SH-SY5Y (cell line): Measurements from ENCODE around the gene LDLRAD2.

ENCODE experiments used
- GATA2 ChIP-seq: IDR thresholded peaks from 2 replicates; pipeline ENCODE4 v1.6.1; 2011; ENCODE audit warnings: mild to moderate bottlenecking, low read depth, low read length
- GATA3 ChIP-seq: IDR thresholded peaks from 2 replicates; pipeline ENCODE4 v1.6.1; 2011; ENCODE audit warnings: low read depth, mild to moderate bottlenecking, low read length, moderate library complexity

DNA sequence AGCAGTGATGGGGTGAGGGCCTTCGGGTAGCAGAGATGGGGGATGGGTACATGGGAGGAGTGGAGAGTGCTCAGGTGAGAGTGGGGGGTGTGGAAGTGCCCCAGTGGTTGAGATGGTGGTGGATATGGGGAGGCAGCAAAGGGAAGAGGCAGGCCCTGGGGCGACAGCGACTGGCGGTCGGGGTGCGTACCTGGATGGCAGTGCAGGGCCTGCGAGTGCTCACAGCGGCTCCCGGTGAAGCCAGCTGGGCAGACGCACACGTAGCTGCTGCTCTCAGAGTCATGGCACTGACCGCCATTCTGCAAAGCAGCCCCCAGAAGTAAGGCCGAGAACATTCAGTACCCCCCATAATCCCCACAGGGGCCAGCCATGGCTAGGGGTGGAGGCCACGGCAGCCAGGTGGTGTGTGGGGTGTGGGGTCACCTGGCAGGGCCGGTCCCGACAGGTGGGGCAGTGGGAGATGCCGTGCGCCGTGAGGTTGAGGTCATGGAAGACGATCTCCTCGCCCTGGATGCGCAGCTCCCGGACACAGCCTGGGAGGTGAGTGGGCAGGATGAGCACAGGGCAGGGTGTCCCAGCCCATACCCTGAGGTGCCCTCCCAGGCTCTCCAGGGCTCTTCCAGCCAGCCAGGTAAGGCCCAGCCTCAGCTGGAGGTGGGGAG lies 18.9 kb downstream of the LDLRAD2 start:
- TF ChIP-seq GATA2 (no peak), GATA3 (no peak)
